Fibroblast of the conjunctiva (primary cell): ENCODE data around the gene RIOK3.
A peak's percentile ranks its signal among the peaks of the same experiment; 100 is the strongest.
"Not testable (repeated sequence)": the region's sequence is repeated elsewhere in the genome, so short reads cannot be mapped to it uniquely, and the experiment has no call there.

Experiments
- DNase-seq: peaks from one replicate; pipeline ENCODE4 v3.0.0-alpha.2; 2010; ENCODE audit warnings: low read depth

Gene RIOK3

GRCh38 chr18:23452728-23453679 lies at the start of gene RIOK3:
TSS of gene RIOK3 (plus strand) at chr18:23453287. CDS start at chr18:23453440, 153 bp downstream.
- DNase-seq = peak; percentile 91

- no peak for DNase-seq
Observed at GRCh38 chr18:23403310-23403709, 49.8 kb upstream of the RIOK3 start.

- no peak for DNase-seq
Observed at GRCh38 chr18:23405636-23406035, 47.5 kb upstream of the RIOK3 start.

GRCh38 chr18:23406271-23406787 lies 46.8 kb upstream of the RIOK3 start:
- DNase-seq = no peak

- DNase-seq = no peak
Observed at GRCh38 chr18:23412351-23412964, 40.6 kb upstream of the RIOK3 start.

GRCh38 chr18:23415515-23415914 lies 37.6 kb upstream of the RIOK3 start:
- no peak for DNase-seq

- no peak for DNase-seq
Observed at GRCh38 chr18:23416298-23416697, 36.8 kb upstream of the RIOK3 start.

GRCh38 chr18:23421277-23421676 lies 31.8 kb upstream of the RIOK3 start:
- DNase-seq = no peak

GRCh38 chr18:23422751-23423418 lies 30.2 kb upstream of the RIOK3 start:
- DNase-seq = no peak

GRCh38 chr18:23424616-23425015 lies 28.5 kb upstream of the RIOK3 start:
- DNase-seq = no peak

- DNase-seq = no peak
Observed at GRCh38 chr18:23428821-23429220, 24.3 kb upstream of the RIOK3 start.

GRCh38 chr18:23429538-23429937 lies 23.5 kb upstream of the RIOK3 start:
- DNase-seq = not testable (repeated sequence)

- no peak for DNase-seq
Observed at GRCh38 chr18:23433360-23433759, 19.7 kb upstream of the RIOK3 start.

GRCh38 chr18:23437357-23438045 lies 15.6 kb upstream of the RIOK3 start:
- DNase-seq = peak; percentile 27

- no peak for DNase-seq
Observed at GRCh38 chr18:23438046-23438377, 15.1 kb upstream of the RIOK3 start.

GRCh38 chr18:23438608-23439366 lies 14.3 kb upstream of the RIOK3 start:
- no peak for DNase-seq

GRCh38 chr18:23440131-23440530 lies 13.0 kb upstream of the RIOK3 start:
- DNase-seq = no peak

GRCh38 chr18:23442958-23443357 lies 10.1 kb upstream of the RIOK3 start:
- DNase-seq = no peak

GRCh38 chr18:23448291-23448690 lies 4.8 kb upstream of the RIOK3 start:
- no peak for DNase-seq

- no peak for DNase-seq
Observed at GRCh38 chr18:23450022-23450421, 3.1 kb upstream of the RIOK3 start.

GRCh38 chr18:23451011-23451410 lies 2.1 kb upstream of the RIOK3 start:
- no peak for DNase-seq
